ENCODE measurements around the gene ATP5MK.
"Not testable (repeated sequence)": the region's sequence is repeated elsewhere in the genome, so short reads cannot be mapped to it uniquely, and the experiment has no call there.

ATP5MK gene

DNA sequence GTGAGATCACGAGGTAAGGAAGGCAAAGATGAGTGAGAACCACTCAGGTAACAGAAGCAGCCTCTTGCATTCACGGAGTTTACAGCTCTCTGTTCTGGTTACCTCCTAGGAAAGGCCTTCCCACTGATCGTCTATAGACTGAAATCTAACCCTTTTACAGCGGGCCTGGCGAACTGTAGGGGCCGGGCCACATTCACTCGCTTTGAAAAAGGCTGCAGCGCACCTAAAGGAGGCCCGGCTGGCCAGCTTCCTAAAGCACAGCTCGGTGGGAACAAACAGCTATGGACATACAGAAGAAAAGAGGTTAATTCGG is 565 bp downstream of the ATP5MK start:
- no peak for DNase-seq

DNA sequence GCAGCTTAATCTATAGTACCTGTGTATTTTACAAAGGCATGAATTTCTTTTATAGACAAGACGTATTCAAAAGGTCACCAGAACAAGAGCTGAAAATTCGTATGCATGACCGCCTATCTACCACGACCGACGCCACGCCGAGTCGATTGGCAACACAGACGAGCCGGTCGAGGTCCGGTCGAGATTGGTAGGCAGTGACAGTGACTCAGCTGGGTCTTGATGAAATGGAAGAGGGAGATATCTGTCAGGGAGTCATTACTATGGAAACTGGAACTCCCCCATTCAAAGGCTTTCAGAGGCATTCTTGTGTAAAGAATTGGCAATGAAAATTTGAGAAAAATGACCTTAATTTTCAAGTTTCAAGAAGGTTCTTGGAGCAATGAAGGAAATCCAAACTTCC is 2.1 kb downstream of the ATP5MK start:
- DNase-seq, result no peak

DNA sequence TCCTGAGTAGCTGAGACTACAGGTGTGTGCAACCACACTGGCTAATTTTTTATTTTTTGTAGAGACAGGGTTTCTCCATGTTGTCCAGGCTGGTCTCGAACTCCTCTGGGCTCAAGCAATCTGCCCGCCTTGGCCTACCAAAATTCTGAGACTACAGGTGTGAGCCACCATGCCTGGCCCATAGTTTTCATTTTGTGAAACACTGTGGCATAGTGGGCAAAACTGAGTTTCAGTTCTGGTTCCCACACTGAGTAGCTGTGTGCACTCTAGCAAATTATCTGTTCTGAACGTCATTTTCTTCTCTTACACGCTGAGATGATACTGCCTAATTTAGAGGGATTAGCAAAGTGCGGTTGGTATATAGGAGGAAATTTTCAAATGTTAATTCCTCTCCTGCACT is 13.5 kb downstream of the ATP5MK start:
- no peak for DNase-seq

DNA sequence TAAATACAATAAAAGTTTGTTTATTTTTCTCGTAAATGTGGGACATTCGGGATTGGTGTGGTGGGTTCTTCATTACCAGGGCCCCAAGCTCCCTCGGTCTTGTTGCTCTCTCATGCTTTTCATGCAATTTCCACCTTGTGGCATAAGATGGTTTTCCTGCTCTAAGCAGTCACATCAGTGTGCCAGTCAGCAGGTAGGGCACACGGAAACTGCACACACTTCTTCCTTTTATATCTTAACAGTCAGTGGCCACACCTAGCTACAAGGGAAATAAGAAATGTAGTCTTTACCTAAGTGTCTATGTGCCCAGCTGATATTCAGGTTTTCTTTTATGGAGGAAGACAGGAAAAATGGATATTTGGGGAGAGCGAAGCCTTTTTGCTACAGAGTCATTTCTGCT is 22.0 kb downstream of the ATP5MK start:
- DNase-seq, result no peak

DNA sequence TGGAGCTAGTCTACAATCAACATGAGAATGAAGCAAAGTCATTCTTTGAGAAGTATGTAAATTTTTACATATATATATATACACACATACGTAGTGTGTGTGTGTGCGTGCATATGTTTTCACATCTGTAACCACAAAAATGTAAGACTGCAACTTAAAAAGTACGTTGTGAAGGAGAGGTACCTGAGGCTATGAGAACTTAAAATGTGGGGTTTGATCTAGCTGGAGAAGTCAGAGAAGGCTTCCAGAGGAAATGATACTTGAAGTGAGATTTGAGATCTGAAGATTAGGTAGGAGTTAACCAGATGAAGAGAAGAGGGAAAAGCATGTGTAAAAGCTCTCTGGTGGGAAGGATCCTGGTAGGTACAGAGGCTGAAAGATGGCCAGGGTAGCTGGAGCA is 22.7 kb downstream of the ATP5MK start:
- DNase-seq, result no peak

DNA sequence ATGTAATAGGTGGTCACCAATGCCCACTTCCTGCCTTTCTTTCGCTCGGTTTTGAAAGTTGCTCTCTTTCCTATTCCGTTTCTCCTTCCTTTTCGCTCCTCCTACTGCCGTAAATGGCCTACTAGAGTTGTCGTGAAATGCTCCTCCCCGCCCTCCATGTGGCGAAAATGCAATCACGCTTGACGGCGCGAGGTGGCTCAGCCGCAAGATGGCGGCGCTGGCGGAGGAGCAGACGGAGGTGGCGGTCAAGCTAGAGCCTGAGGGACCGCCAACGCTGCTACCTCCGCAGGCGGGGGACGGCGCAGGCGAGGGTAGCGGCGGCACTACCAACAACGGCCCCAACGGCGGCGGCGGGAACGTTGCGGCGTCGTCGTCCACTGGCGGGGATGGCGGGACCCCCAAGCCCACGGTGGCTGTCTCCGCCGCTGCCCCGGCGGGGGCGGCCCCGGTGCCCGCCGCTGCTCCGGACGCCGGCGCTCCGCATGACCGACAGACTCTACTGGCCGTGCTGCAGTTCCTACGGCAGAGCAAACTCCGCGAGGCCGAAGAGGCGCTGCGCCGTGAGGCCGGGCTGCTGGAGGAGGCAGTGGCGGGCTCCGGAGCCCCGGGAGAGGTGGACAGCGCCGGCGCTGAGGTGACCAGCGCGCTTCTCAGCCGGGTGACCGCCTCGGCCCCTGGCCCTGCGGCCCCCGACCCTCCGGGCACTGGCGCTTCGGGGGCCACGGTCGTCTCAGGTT is 28.3 kb downstream of the ATP5MK start, which contains the start of gene TAF5:
Gene TAF5 (plus strand): TSS at position 195 of the 737 bp plus-strand sequence. CDS start 14 bp downstream, at position 209.
- DNase-seq, result peak; percentile 73

DNA sequence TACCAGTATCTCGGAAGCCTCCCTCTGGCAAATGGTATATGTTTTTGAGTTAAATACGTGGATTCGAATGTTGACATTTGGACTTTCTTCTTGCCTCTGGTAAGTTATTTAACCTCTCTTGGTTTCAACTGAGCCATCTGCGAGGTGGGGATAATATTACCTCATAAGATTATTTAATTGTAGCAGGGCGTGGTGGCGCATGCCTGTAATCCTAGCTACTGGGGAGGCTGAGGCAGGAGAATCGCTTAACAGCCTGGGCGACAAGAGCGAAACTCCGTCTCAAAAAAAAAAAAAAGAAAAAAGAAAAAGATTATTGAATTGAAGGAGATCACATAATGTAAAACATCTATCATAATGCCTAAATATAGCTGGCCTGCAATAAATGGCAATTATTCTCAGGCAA is 28.9 kb downstream of the ATP5MK start:
- no peak for DNase-seq

DNA sequence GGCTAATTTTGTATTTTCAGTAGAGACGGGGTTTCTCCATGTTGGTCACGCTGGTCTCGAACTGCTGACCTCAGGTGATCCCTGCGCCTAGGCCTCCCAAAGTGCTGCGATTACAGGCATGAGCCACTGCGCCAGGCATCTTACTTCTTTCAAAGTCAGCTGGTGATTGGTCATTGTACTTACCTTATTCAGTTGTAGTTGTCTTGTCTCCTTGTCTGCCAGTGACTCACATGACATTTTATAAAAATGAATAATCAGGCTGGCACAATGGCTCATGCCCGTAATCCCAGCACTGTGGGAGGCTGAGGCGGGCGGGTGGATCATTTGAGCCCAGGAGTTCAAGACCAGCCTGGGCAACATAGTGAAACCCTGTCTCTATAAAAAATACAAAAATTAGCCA is 35.5 kb downstream of the ATP5MK start:
- not testable (repeated sequence) for DNase-seq

DNA sequence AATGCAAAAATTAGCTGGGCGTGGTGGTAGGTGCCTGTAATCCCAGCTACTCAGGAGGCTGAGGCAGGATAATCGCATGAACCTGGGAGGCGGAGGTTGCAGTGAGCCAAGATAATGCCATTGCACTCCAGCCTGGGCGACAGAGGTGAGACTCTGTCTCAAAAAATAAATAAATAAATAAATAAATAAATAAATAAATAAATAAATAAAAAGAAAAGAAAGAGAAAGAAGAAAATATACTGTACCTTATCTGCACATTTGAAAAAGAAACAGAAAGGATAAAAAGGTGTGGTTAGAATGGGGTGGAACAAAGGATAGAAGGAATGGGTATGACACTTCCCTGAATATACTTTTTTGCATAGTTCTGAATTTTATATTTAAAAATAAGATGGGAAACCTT is 36.8 kb downstream of the ATP5MK start:
- not testable (repeated sequence) for DNase-seq

DNA sequence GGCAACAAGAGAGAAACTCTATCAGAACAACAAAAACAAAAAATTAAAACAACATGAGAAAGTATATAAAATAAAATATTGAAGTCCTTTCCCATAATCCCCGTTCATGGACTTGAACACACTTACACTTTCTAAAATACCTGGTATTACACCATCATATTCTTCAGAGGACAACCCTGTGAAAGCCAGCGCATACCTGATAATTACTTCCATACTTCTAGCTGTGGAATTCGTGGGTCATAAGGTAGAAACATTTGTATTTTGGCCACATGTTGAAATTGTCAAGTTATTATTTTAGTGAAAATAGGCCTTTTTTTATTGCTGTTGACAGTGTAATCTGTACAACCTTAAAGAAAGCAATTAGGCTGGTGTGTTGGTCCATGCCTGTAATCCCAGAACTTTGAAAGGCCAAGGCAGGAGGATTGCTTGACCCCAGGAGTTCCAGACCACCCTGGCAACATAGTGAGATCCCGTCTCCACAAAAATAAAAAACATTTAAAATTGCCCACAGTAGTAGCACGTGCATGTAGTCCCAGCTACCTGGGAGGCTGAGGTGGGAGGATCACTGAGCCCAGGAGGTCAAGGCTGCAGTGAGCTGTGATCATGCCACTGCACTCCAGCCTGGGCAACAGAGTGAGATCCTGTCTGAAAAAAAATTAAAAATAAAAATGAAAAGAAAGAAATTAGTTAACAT is 40.2 kb downstream of the ATP5MK start:
- DNase-seq, result no peak

DNA sequence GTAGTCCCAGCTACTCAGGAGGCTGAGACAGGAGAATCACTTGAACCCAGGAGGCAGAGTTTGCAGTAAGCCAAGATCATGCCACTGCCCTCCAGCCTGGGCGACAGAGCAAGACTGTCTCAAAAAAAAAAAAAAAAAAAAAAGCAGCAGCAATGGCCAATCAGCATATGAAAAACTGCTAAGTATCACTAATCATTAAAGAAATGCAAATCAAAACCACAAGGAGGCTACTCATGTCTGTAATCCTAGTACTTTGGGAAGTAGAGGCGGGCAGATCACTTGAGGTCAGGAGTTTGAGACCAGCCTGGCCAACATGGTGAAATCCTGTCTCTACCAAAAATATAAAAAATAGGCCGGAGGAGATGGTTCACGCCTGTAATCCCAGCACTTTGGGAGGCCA is 41.7 kb downstream of the ATP5MK start:
- DNase-seq, result not testable (repeated sequence)

DNA sequence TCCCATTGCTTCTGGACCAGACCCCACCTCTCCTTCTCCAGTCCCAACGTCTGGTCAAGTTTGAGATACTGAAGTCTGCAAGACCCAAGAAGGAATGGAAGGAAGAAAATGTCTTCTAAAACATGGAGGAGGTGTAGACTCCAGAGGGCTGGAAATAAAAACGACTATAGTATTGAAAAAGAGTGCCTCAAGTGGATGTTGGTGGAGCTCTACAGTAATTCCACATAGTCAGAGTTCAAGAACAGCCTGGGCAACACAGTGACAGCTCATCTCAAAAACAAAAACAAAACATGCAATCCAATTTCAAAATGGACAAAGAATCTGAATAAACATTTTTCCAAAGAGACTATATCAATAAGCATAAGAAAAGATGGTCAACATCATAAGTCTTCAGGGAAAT is 43.0 kb downstream of the ATP5MK start:
- no peak for DNase-seq

DNA sequence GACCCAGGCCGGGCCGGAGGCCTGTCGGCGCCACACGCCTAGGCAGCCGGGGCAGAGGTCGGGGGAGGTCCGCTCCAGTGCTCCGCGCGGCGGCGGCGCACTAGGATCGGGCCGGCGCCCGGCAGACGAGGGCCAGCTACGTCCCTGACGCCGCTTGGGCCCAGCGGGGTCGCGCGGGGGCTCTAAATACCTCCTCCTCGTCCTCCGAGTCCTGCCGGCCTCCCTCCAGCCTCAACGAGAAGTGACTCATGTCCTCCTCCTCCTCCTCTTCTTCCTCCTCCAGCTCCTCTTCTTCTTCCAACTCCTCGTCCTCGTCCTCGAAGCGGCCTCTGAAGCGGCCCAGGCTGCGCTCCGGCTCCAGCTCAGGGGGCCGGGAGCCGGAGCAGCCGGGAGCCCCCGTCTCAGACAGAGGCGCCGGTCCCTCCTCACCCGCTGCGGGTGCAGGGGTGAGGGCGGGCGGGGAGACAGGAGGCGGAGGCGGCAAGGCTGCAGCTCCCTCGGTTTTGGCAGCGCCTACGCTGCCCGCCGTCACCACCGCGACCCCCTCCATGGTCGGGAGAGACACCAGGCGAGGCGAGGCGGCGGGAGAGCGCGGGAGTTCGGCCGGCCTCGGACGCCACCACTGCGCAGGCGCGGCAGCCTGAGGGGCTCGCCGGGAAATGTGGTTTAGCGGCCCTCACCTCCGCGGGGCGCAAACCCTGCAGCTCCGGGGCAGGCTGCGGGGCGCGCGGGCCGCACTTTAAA is 45.6 kb downstream of the ATP5MK start, which contains the start of gene PCGF6:
Gene PCGF6 (minus strand): TSS at position 624 of the 744 bp plus-strand sequence. CDS start 74 bp downstream, at position 550.
- DNase-seq, result peak; percentile 58

DNA sequence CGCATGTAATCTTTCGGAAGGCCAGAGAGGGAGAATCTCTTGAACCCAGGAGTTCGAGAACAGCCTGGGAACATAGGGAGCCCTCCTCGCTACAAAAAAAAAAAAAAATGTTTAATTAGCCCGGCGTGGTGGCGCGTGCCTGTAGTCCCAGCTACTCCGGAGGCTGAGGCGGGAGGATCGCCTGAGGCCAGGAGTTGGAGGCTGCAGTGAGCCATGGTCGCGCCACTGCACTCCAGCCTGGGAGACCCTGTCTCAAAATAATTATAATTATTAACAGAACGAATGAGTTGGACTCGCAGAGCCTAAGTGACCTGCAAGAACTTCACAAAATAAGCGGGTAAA is 46.1 kb downstream of the ATP5MK start:
- no peak for DNase-seq

Data from NCI-H1105 (cell line).